Measurements from ENCODE around the gene ANKHD1. TPM values are rescaled to one million over a fixed set of nuclear protein-coding genes. Genes with fewer than 3 reads are reported as not detected.
"Not testable (repeated sequence)": the region's sequence is repeated elsewhere in the genome, so short reads cannot be mapped to it uniquely, and the experiment has no call there.

ANKHD1 gene
- total and polyA plus RNA-seq, 7 donors: 31.2 to 86.1 (median 57.1) TPM

DNA sequence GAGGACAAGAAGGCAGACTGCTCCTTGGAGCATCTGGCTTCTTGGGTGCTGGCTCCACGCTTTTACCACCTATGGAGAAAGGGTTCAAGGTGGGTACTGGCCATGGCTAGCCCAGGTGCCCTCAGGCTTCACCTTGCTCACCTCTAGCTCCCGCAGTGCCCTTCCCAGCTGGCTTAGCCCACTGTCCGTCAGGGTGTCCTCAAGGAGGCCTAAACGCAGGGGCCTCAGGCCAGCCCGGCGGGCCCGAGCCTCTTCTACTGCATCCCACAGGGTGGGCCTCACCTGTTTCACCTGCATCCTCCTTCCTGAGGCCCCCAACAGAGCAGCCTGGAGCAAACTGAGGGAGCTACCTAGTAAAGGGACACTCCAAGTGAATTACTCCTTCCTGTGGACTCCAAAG is 172.1 kb downstream of the ANKHD1 start:
- no peaks in the 10 kb centered on the region for H3K36me3 ChIP-seq (ENCODE audit: insufficient read depth in 1 of 2, low read depth in 1 of 2)
- no peak overlapping the region for H3K4me3 ChIP-seq
- TF ChIP-seq, protein P1, sequence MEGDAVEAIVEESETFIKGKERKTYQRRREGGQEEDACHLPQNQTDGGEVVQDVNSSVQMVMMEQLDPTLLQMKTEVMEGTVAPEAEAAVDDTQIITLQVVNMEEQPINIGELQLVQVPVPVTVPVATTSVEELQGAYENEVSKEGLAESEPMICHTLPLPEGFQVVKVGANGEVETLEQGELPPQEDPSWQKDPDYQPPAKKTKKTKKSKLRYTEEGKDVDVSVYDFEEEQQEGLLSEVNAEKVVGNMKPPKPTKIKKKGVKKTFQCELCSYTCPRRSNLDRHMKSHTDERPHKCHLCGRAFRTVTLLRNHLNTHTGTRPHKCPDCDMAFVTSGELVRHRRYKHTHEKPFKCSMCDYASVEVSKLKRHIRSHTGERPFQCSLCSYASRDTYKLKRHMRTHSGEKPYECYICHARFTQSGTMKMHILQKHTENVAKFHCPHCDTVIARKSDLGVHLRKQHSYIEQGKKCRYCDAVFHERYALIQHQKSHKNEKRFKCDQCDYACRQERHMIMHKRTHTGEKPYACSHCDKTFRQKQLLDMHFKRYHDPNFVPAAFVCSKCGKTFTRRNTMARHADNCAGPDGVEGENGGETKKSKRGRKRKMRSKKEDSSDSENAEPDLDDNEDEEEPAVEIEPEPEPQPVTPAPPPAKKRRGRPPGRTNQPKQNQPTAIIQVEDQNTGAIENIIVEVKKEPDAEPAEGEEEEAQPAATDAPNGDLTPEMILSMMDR (IDR thresholded peaks at IDR 0.05): no peak
- H3K4me1 ChIP-seq: peaks cover 37% of the 10 kb centered on the region
- DNase-seq (no peak), ATAC-seq (no peak)
- no peaks in the 10 kb centered on the region for H3K27me3 ChIP-seq (ENCODE audit: insufficient read depth in 3 of 3, low read length in 2 of 3)
- intact Hi-C loops (cut with DNase I): loop anchor here in 1 of 2 donors (10.0 kb wide), 1 partner anchor 161 kb away; no protein-coding TSS in a partner anchor
- no peaks in the 10 kb centered on the region for H3K9me3 ChIP-seq
- H3K27ac ChIP-seq: peak overlapping the region; percentile 56
- WGBS, 3 donors: 91 to 95% (median 94%) methylated on average over 7 of the region's 7 CpGs

DNA sequence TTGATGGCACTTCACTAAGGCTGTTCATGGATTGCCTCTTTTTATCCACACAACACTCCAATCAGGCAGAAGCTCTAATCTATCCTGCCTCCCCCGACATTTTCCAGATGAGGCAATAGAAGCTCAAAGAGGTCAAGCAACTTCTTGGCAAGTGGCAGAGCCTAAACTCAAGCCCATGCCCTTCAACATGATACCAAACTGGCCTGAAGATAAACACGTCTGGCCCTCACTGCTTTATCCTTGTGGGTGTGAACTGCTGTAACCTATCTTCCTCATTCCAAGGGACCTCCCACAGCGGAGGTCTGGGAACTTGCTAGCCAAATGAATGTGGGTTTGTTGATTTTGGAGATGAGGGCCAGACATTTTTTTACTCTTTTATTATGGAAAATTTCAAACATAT is 172.5 kb downstream of the ANKHD1 start:
- H3K4me3 ChIP-seq: no peak overlapping the region
- TF ChIP-seq, protein P1 (IDR thresholded peaks at IDR 0.05): no peak
- peak overlapping the region; percentile 56 for H3K27ac ChIP-seq
- H3K4me1 ChIP-seq: peaks cover 32% of the 10 kb centered on the region
- no peaks in the 10 kb centered on the region for H3K27me3 ChIP-seq (ENCODE audit: insufficient read depth in 3 of 3, low read length in 2 of 3)
- DNase-seq (no peak), ATAC-seq (peak in 3 of 4 donors; percentile 31 to 51 (median 41))
- WGBS, 3 donors: 22 to 30% (median 29%) methylated on average over 3 of the region's 3 CpGs
- H3K9me3 ChIP-seq: no peaks in the 10 kb centered on the region
- intact Hi-C loops (cut with DNase I): loop anchor here in 1 of 2 donors (10.0 kb wide), 1 partner anchor 161 kb away; no protein-coding TSS in a partner anchor
- H3K36me3 ChIP-seq (ENCODE audit: insufficient read depth in 1 of 2, low read depth in 1 of 2): no peaks in the 10 kb centered on the region

DNA sequence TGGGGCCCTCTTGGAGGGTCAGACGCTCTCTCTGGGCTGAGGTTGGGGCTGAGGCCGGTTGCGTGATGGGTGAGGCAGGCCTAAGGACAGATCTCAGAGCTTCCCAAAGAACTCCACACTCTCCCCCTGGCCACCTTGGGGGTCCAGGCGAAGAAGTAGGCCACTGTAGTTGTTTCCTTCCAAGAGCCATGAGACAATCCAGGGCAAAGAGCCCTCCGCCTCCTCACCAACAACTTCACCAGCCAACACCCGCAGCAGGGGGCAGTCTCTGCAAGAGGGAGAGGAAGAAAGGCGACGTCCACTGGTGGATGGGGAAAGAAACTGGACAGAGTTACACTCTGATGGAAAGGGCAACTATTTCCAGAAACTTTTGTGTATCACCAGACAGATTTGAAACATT is 173.7 kb downstream of the ANKHD1 start:
- 78 to 87% (median 79%) methylated on average over 8 of the region's 8 CpGs for WGBS, 3 donors
- intact Hi-C loops (cut with DNase I): loop anchor here in 1 of 2 donors (10.0 kb wide), 1 partner anchor 159 kb away; no protein-coding TSS in a partner anchor
- no peak overlapping the region for H3K4me3 ChIP-seq
- no peaks in the 10 kb centered on the region for H3K27me3 ChIP-seq (ENCODE audit: insufficient read depth in 3 of 3, low read length in 2 of 3)
- H3K36me3 ChIP-seq (ENCODE audit: insufficient read depth in 1 of 2, low read depth in 1 of 2): no peaks in the 10 kb centered on the region
- no peaks in the 10 kb centered on the region for H3K9me3 ChIP-seq
- DNase-seq (peak; percentile 62 to 75), ATAC-seq (peak; percentile 53 to 76 (median 71))
- TF ChIP-seq, protein P1 (IDR thresholded peaks at IDR 0.05): peak; percentile 46
- H3K27ac ChIP-seq: no peak overlapping the region
- peaks cover 21% of the 10 kb centered on the region for H3K4me1 ChIP-seq

DNA sequence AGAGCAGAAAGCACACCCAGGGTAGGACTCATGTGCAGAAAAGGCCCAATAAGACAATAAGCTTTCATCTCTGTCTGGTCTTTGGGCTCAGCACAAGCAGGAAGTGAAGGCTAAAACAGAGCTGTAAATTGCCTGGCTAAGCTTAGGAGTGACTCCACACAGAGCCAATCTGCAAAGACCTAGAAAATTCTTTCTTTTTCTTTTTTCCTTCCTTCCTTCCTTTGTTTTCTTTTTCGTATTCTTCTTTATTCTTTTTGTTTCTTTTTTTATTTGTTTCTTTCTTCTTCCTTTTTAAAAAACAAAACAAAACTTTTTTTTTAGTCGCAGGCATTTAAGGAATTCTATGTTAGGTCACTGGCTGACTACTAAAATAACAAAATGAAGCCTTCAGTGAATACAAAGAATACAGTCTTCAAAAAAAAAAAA is 175.2 kb downstream of the ANKHD1 start:
- TF ChIP-seq, protein P1 (IDR thresholded peaks at IDR 0.05): no peak
- 69 to 79% (median 78%) methylated on average over 2 of the region's 2 CpGs for WGBS, 3 donors
- DNase-seq (no peak), ATAC-seq (no peak)
- no peaks in the 10 kb centered on the region for H3K36me3 ChIP-seq (ENCODE audit: insufficient read depth in 1 of 2, low read depth in 1 of 2)
- intact Hi-C loops (cut with DNase I): loop anchor here in 1 of 2 donors (10.0 kb wide), 1 partner anchor 158 kb away; no protein-coding TSS in a partner anchor
- peaks cover 8% of the 10 kb centered on the region for H3K4me1 ChIP-seq
- no peak overlapping the region for H3K27ac ChIP-seq
- H3K9me3 ChIP-seq: no peaks in the 10 kb centered on the region
- no peaks in the 10 kb centered on the region for H3K27me3 ChIP-seq (ENCODE audit: insufficient read depth in 3 of 3, low read length in 2 of 3)
- H3K4me3 ChIP-seq: no peak overlapping the region

DNA sequence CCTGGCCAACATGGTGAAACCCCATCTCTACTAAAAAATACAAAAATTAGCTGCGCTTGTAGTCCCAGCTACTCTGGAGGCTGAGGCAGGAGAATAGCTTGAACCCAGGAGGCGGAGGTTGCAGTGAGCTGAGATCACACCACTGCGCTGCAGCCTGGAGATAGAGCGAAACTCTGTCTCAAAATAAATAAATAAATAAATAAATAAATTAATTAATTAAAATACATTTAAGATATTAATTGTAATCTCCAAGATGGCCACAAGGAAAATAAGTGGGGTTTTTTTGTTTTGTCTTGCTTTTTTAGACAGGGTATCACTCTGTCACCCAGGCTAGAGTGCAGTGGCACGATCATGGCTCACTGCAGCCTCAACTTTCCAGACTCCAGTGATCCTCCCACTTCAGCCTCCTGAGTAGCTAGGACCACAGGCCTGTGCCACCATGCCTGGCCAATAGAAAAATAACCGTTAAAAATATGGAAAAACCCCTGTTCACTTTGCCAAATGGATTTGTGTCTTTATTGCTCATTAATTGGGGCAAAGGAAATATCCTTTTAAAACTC is 177.6 kb downstream of the ANKHD1 start:
- intact Hi-C loops (cut with DNase I): loop anchor here in 1 of 2 donors (10.0 kb wide), 1 partner anchor 156 kb away; no protein-coding TSS in a partner anchor
- 89 to 90% (median 89%) methylated on average over 6 of the region's 6 CpGs for WGBS, 3 donors

More for the DNA sequence above, 177.6 kb downstream of the ANKHD1 start:
- not testable (repeated sequence) for H3K9me3 ChIP-seq; H3K4me3 ChIP-seq; ATAC-seq; DNase-seq; H3K36me3 ChIP-seq (ENCODE audit: insufficient read depth in 1 of 2, low read depth in 1 of 2); H3K27me3 ChIP-seq (ENCODE audit: insufficient read depth in 3 of 3, low read length in 2 of 3); H3K4me1 ChIP-seq; H3K27ac ChIP-seq

All from psoas muscle (tissue), 8 donors.